Measurements from ENCODE around the gene NAT9.

The NAT9 gene

GRCh38 chr17:74776044-74776962, at the start of gene NAT9:
Gene NAT9, minus strand, starts transcription at chr17:74776345. Its CDS starts 647 bp downstream, at chr17:74775698.
- DNase-seq (ENCODE audit: low read depth): peak; percentile 92
- no peak for TF ChIP-seq CTCF (conservative IDR thresholded peaks at IDR 0.05; ENCODE audit: low read length)

GRCh38 chr17:74824961-74825627, 48.9 kb upstream of the NAT9 start:
- no peak overlapping the region for H3K4me3 ChIP-seq (ENCODE audit: low read length)
- DNase-seq (ENCODE audit: low read depth): no peak
- TF ChIP-seq CTCF (conservative IDR thresholded peaks at IDR 0.05; ENCODE audit: low read length): no peak

More at GRCh38 chr17:74776044-74776962, at the start of gene NAT9:
- H3K4me3 ChIP-seq (ENCODE audit: low read length): peak within 1 kb of the TSS; percentile 96

- no peak overlapping the region for H3K4me3 ChIP-seq (ENCODE audit: low read length)
- DNase-seq (ENCODE audit: low read depth): no peak
- no peak for TF ChIP-seq CTCF (conservative IDR thresholded peaks at IDR 0.05; ENCODE audit: low read length)
Measured at GRCh38 chr17:74822939-74823367, 46.8 kb upstream of the NAT9 start.

- DNase-seq (ENCODE audit: low read depth): no peak
- no peak for TF ChIP-seq CTCF (conservative IDR thresholded peaks at IDR 0.05; ENCODE audit: low read length)
- no peak overlapping the region for H3K4me3 ChIP-seq (ENCODE audit: low read length)
Measured at GRCh38 chr17:74822335-74822938, 46.3 kb upstream of the NAT9 start.

GRCh38 chr17:74821655-74822334, 45.6 kb upstream of the NAT9 start:
- TF ChIP-seq CTCF (conservative IDR thresholded peaks at IDR 0.05; ENCODE audit: low read length): no peak
- no peak overlapping the region for H3K4me3 ChIP-seq (ENCODE audit: low read length)
- no peak for DNase-seq (ENCODE audit: low read depth)

- no peak overlapping the region for H3K4me3 ChIP-seq (ENCODE audit: low read length)
- no peak for DNase-seq (ENCODE audit: low read depth)
- TF ChIP-seq CTCF (conservative IDR thresholded peaks at IDR 0.05; ENCODE audit: low read length): no peak
Measured at GRCh38 chr17:74819801-74820436, 43.8 kb upstream of the NAT9 start.
